Measurements from ENCODE around the gene CCND2.

Gene CCND2

GRCh38 chr12:4293299-4293965 lies 19.9 kb downstream of the CCND2 start:
- DNase-seq: no peak

- DNase-seq: no peak
These were observed 20.5 kb downstream of the CCND2 start for GRCh38 chr12:4293966-4294505.

- no peak for DNase-seq
These were observed 23.2 kb downstream of the CCND2 start for GRCh38 chr12:4296751-4297150.

GRCh38 chr12:4297617-4298016 lies 24.1 kb downstream of the CCND2 start:
- DNase-seq: no peak

GRCh38 chr12:4300883-4301282 lies 27.3 kb downstream of the CCND2 start:
- DNase-seq: no peak

GRCh38 chr12:4301932-4302501 lies 28.5 kb downstream of the CCND2 start:
- DNase-seq: no peak

- DNase-seq: no peak
These were observed 29.3 kb downstream of the CCND2 start for GRCh38 chr12:4302881-4303280.

- DNase-seq: no peak
These were observed 30.2 kb downstream of the CCND2 start for GRCh38 chr12:4303750-4304149.

GRCh38 chr12:4307593-4308333 lies 34.2 kb downstream of the CCND2 start:
- peak; percentile 53 to 95 (median 84) for DNase-seq

- DNase-seq: no peak
These were observed 34.9 kb downstream of the CCND2 start for GRCh38 chr12:4308334-4308950.

GRCh38 chr12:4311776-4312175 lies 38.2 kb downstream of the CCND2 start:
- DNase-seq: no peak

- no peak for DNase-seq
These were observed 38.7 kb downstream of the CCND2 start for GRCh38 chr12:4312251-4312650.

- DNase-seq: no peak
These were observed 46.9 kb downstream of the CCND2 start for GRCh38 chr12:4320497-4320852.

- DNase-seq: peak; percentile 95 to 99 (median 98)
These were observed 47.5 kb downstream of the CCND2 start, which contains the start of gene TIGAR for GRCh38 chr12:4320853-4321701. TIGAR (plus strand) TSS chr12:4321213; CDS start chr12:4321272, 59 bp downstream.

GRCh38 chr12:4322726-4323125 lies 49.2 kb downstream of the CCND2 start:
- DNase-seq: no peak
